HUES6 (cell line): ENCODE data around the gene RNU1-2.
"Not testable (repeated sequence)": the region's sequence is repeated elsewhere in the genome, so short reads cannot be mapped to it uniquely, and the experiment has no call there.

ENCODE experiments used
- H3K27ac ChIP-seq: 2 replicates; pipeline ENCODE4 v1.7.0; 2013; ENCODE audit warnings: low read depth, mild to moderate bottlenecking, low read length, inconsistent platforms
- H3K27me3 ChIP-seq: 2 replicates; pipeline ENCODE4 v1.6.1; 2013; ENCODE audit warnings: low read length; ENCODE audit not compliant: control insufficient read depth, insufficient read depth
- H3K36me3 ChIP-seq: 2 replicates; pipeline ENCODE4 v1.6.1; 2013; ENCODE audit warnings: low read length; ENCODE audit not compliant: control insufficient read depth, insufficient read depth
- H3K4me1 ChIP-seq: 2 replicates; pipeline ENCODE4 v1.6.1; 2013; ENCODE audit warnings: low read length; ENCODE audit not compliant: control insufficient read depth, insufficient read depth
- H3K4me3 ChIP-seq: 2 replicates; pipeline ENCODE4 v1.5.1; 2013; ENCODE audit warnings: low read depth, low read length
- H3K9ac ChIP-seq: one replicate; pipeline ENCODE4 v1.6.1; 2013; ENCODE audit warnings: mild to moderate bottlenecking, low read length
- H3K9me3 ChIP-seq: 2 replicates; pipeline ENCODE4 v1.6.1; 2013; ENCODE audit warnings: low read depth, low read length; ENCODE audit not compliant: control insufficient read depth, insufficient read depth

RNU1-2 gene

DNA sequence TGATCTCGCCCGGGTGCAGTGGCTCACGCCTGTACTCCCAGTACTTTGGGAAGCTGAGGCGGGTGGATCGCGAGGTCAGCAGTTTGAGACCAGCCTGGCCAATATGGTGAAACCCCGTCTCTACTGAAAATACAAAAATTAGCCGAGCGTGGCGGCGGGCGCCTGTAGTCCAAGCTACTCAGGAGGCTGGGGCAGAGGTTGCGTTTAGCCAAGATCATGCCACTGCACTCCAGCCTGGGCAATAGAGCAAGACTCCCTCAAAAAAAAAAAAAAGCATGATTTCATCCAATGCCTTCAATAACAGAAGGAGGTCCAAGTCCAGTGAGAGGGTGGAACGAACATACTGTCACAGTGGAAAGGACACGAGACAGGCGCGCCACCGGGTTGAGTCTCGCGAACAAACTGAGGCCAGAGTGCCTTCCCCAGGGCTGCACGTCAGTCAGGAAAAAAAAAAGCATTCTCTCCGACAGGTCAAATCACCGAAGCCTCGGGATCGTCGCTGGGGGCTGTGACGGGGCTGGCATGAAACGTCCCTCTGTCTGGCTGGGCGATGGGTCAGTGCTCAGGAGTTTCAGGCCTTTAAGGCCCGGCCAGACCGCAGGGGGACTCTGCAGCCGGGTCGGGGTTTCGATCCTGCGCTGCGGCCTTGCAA is 17.5 kb downstream of the RNU1-2 start:
- peak overlapping the region; percentile 72 for H3K4me3 ChIP-seq
- peak overlapping the region; percentile 65 for H3K9ac ChIP-seq
- H3K27me3 ChIP-seq, result no peaks in the 10 kb centered on the region
- no peaks in the 10 kb centered on the region for H3K9me3 ChIP-seq
- H3K27ac ChIP-seq, result no peak overlapping the region
- no peaks in the 10 kb centered on the region for H3K36me3 ChIP-seq
- H3K4me1 ChIP-seq, result peaks cover 9% of the 10 kb centered on the region

DNA sequence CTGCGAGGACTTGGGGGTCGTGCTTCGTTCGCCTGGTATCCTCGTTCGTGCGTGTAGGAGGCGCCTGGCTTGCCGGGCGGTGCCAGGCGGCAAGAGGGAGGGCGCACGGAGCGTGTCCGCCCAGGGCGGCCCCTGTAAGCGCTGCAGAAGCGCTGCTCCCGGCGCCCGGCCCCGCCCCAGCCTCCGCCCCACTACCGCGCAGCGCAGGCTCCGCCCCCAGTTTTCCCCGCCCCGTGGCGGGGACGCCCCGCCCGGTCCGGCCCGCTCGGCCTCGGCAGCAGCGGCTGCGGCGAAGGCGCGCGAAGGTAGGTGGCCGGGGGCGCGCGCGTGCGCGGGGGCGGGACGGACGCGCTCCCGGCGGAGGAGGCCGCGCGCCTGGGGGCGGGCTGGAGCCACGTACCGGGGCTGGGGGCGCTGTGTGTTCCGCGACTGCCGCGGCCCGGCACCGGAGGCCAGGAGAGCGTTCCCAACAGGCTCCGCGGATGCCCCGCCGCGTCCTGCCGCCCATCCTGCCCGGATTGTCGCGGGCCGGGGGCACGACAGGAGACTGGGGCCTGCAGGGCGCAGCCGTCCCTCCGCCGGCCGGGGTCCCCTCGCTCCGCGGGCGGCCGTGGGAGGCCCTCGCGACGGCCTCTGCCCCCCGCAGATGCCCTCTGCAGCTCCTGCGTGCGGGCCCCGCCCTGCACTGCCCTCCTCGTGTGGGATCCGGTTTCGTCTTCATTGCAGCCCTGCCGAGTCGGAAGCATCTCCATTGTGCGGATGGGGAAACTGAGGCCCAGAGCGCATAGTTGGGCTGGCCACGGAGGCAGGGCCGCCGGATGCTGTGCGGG is 18.3 kb downstream of the RNU1-2 start:
- Histone ChIP-seq H3K27ac (no peak overlapping the region), H3K4me3 (peak overlapping the region; percentile 82), H3K9ac (peak overlapping the region; percentile 83), H3K27me3 (no peaks in the 10 kb centered on the region), H3K9me3 (no peaks in the 10 kb centered on the region), H3K4me1 (peaks cover 9% of the 10 kb centered on the region), H3K36me3 (no peaks in the 10 kb centered on the region)

DNA sequence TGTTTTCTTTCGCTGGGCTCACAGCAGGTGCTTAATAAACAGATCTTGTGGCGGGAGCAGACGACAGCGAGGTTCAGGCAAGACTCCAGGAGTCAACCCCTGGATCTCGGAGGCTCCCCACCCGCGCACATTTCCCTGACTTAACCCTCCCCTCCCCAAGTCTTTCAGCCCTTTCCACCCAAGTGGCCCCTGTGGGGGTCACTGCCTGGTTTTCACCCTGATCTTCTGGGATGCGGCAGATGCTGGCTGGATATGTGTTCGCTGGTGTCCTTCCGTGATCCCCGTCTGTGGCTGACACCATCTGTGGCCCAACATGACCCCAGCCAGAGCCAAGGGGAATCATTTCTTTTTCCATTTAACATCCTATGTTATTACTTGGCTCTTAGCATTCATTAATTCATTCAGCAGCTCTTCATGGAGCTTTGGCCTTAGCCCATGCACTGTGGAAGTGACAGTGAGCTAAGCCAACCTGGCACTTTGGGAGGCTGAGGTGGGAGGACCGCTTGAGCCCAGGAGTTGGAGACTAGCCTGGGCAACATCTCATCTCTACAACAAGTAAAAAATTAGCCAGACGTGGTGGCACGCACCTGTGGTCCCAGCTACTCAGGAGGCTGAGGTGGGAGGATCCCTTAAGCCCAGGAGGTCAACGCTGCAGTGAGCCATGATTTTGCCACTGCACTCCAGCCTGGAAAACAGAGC is 19.3 kb downstream of the RNU1-2 start:
- H3K9ac ChIP-seq, H3K27ac ChIP-seq, H3K9me3 ChIP-seq, H3K36me3 ChIP-seq, H3K27me3 ChIP-seq: not testable (repeated sequence)
- H3K4me1 ChIP-seq, result peaks cover 11% of the 10 kb centered on the region
- H3K4me3 ChIP-seq, result peak overlapping the region; percentile 82

DNA sequence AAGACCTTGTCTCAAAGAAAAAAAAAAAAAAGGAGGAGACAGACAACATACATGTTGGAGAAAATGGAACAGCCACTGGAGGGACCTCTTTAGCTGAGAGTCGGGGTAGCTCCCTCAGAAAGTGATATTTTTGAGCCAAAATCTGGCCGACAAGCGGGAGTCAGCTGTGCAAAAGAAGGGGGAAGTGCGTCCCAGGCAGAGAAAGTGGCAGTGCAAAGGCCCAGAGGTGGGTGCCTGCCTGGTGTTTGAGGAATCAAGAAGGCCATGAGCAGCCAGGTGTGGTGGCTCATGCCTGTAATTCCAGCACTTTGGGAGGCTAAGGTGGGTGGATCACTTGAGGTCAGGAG is 19.8 kb downstream of the RNU1-2 start:
- H3K27ac ChIP-seq, result no peak overlapping the region
- H3K4me3 ChIP-seq, result no peak overlapping the region
- no peaks in the 10 kb centered on the region for H3K27me3 ChIP-seq
- peaks cover 11% of the 10 kb centered on the region for H3K4me1 ChIP-seq
- no peaks in the 10 kb centered on the region for H3K9me3 ChIP-seq
- H3K36me3 ChIP-seq, result no peaks in the 10 kb centered on the region
- no peak overlapping the region for H3K9ac ChIP-seq

- peaks cover 15% of the 10 kb centered on the region for H3K4me1 ChIP-seq
- H3K9ac ChIP-seq, H3K4me3 ChIP-seq, H3K9me3 ChIP-seq, H3K27ac ChIP-seq, H3K27me3 ChIP-seq, H3K36me3 ChIP-seq: not testable (repeated sequence)
These were observed 20.5 kb downstream of the RNU1-2 start for GRCh38 chr1:16916036-16916880.

GRCh38 chr1:16918371-16918770 is 22.6 kb downstream of the RNU1-2 start:
- Histone ChIP-seq H3K36me3 (no peaks in the 10 kb centered on the region), H3K4me3 (no peak overlapping the region), H3K9ac (no peak overlapping the region), H3K27ac (no peak overlapping the region), H3K9me3 (no peaks in the 10 kb centered on the region), H3K4me1 (peaks cover 26% of the 10 kb centered on the region), H3K27me3 (no peaks in the 10 kb centered on the region)

DNA sequence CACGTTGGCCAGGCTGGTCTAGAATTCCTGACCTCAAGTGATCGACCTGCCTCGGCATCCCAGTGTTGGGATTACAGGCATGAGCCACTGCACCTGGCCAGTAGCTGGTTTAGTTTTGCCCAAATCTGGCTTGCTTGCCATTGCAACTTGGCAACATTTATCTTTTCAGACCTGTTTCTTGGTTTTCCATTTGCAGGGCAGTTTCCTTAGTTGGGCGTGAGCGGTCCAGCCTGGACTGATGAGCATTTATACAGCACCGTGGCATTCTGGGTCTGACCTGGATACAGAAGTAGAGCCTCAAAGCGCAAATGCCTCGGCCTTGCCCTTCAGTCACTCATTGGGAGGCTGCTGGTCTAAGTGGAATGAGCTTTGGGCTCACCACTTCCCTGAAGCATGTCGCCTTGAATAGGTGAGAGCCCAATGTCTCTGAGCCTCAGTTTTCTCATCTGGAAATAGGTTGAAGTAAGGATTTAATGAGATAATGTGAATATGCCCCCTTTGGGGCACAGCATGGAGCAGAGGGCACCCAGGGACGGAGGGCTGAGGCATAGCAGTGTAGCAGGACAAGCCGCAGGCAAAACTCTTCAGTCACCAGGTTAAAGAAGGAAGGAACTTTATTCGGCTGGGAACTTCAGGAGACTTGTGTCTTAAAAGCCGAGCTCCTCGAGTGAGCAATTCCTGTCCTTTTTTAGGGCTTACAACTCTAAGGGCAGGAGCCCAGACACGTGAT is 23.3 kb downstream of the RNU1-2 start:
- peaks cover 24% of the 10 kb centered on the region for H3K4me1 ChIP-seq
- not testable (repeated sequence) for H3K4me3 ChIP-seq, H3K27me3 ChIP-seq, H3K9ac ChIP-seq, H3K9me3 ChIP-seq, H3K36me3 ChIP-seq, H3K27ac ChIP-seq

- Histone ChIP-seq H3K27ac (no peak overlapping the region), H3K36me3 (peaks cover 6% of the 10 kb centered on the region; the same call in 1 of the 2 replicates), H3K9me3 (no peaks in the 10 kb centered on the region), H3K4me1 (peaks cover 23% of the 10 kb centered on the region), H3K27me3 (no peaks in the 10 kb centered on the region), H3K4me3 (peak overlapping the region; percentile 59; the same call in 1 of the 2 replicates), H3K9ac (no peak overlapping the region)
These were observed 25.2 kb downstream of the RNU1-2 start for GRCh38 chr1:16920951-16921350.

DNA sequence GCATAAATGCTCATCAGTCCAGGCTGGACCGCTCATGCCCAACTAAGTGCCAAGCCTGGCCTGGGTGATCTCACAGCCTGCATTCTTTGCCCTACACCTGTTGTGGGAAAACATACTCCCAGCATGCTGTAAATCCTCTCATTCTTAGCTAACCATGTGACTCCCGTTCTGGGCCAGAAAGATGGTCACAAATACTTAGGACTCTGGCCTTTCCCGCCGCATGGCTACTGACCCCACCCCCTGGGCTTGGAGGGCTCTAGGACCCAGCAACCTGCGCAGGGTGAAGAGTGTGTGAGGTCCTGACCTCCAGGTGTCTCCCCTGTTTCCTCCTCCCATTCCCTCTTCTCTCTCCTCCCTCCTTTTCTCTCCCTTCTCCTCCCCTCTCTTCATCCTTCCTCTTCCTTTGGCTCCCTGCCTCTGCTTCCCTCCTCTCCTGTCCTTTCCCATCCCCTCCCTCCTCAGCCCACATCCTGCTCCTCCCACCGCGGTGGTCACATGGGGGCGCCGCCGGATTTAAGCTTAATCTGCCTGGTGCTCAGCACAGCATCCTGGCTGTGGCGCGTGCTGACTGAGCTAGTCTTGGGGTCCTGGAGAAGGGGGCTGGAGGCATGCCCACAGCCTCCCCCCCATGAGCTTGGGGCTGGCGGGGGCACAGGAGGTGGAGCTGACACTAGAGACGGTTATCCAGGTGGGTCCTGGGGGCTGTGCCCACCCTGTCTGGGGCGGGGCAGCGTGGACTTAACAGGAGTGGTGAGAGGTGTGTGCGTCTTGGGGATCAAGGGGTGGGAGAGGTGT is 25.8 kb downstream of the RNU1-2 start, which contains the start of gene CROCC:
CROCC (plus strand) TSS at position 541 of the 795 bp plus-strand sequence; CDS start at position 629, 88 bp downstream.
- no peaks in the 10 kb centered on the region for H3K9me3 ChIP-seq
- H3K27me3 ChIP-seq, result no peaks in the 10 kb centered on the region
- H3K27ac ChIP-seq, result no peak within 1 kb of the TSS
- H3K36me3 ChIP-seq, result peaks cover 6% of the 10 kb centered on the region; the same call in 1 of the 2 replicates
- H3K9ac ChIP-seq, result peak within 1 kb of the TSS; percentile 13
- H3K4me1 ChIP-seq, result peaks cover 29% of the 10 kb centered on the region
- H3K4me3 ChIP-seq, result peak within 1 kb of the TSS; percentile 59
